ENCODE data around the gene SPI1.

Gene SPI1

GRCh38 chr11:47383071-47383470, 4.7 kb upstream of the SPI1 start:
- H3K79me2 ChIP-seq (ENCODE audit: insufficient read depth, low read depth) = no peaks in the 10 kb centered on the region
- H3K36me3 ChIP-seq (ENCODE audit: insufficient read depth) = no peaks in the 10 kb centered on the region
- TF ChIP-seq CTCF (conservative IDR thresholded peaks at IDR 0.05; ENCODE audit: low read depth, low read length) = no peak
- no peaks in the 10 kb centered on the region for H3K4me1 ChIP-seq (ENCODE audit: low read depth, poor library complexity, severe bottlenecking)
- no peaks in the 10 kb centered on the region for H4K20me1 ChIP-seq (ENCODE audit: insufficient read depth)
- no peak overlapping the region for H3K4me2 ChIP-seq
- H3K27me3 ChIP-seq (ENCODE audit: insufficient read depth, low read depth) = no peaks in the 10 kb centered on the region
- H3K9ac ChIP-seq = no peak overlapping the region
- H2AFZ ChIP-seq (ENCODE audit: low read depth) = no peak overlapping the region
- H3K4me3 ChIP-seq (IDR thresholded peaks at IDR 0.05; ENCODE audit: insufficient read depth, low read depth, low read length) = no peak overlapping the region
- H3K27ac ChIP-seq = no peak overlapping the region

GRCh38 chr11:47380078-47380477, 1.7 kb upstream of the SPI1 start:
- H4K20me1 ChIP-seq (ENCODE audit: insufficient read depth) = no peaks in the 10 kb centered on the region
- H3K4me1 ChIP-seq (ENCODE audit: low read depth, poor library complexity, severe bottlenecking) = no peaks in the 10 kb centered on the region
- H3K9ac ChIP-seq = no peak overlapping the region
- no peak overlapping the region for H3K4me2 ChIP-seq
- no peaks in the 10 kb centered on the region for H3K79me2 ChIP-seq (ENCODE audit: insufficient read depth, low read depth)
- no peaks in the 10 kb centered on the region for H3K36me3 ChIP-seq (ENCODE audit: insufficient read depth)
- no peaks in the 10 kb centered on the region for H3K27me3 ChIP-seq (ENCODE audit: insufficient read depth, low read depth)
- H2AFZ ChIP-seq (ENCODE audit: low read depth) = no peak overlapping the region
- no peak for TF ChIP-seq CTCF (conservative IDR thresholded peaks at IDR 0.05; ENCODE audit: low read depth, low read length)
- H3K27ac ChIP-seq = no peak overlapping the region
- no peak overlapping the region for H3K4me3 ChIP-seq (IDR thresholded peaks at IDR 0.05; ENCODE audit: insufficient read depth, low read depth, low read length)

GRCh38 chr11:47379317-47379716, 970 bp upstream of the SPI1 start:
- H3K4me3 ChIP-seq (IDR thresholded peaks at IDR 0.05; ENCODE audit: insufficient read depth, low read depth, low read length) = no peak overlapping the region
- TF ChIP-seq CTCF (conservative IDR thresholded peaks at IDR 0.05; ENCODE audit: low read depth, low read length) = no peak
- no peak overlapping the region for H2AFZ ChIP-seq (ENCODE audit: low read depth)
- H3K27ac ChIP-seq = no peak overlapping the region
- no peak overlapping the region for H3K4me2 ChIP-seq
- no peaks in the 10 kb centered on the region for H4K20me1 ChIP-seq (ENCODE audit: insufficient read depth)
- H3K9ac ChIP-seq = no peak overlapping the region
- no peaks in the 10 kb centered on the region for H3K27me3 ChIP-seq (ENCODE audit: insufficient read depth, low read depth)
- no peaks in the 10 kb centered on the region for H3K36me3 ChIP-seq (ENCODE audit: insufficient read depth)
- H3K79me2 ChIP-seq (ENCODE audit: insufficient read depth, low read depth) = no peaks in the 10 kb centered on the region
- H3K4me1 ChIP-seq (ENCODE audit: low read depth, poor library complexity, severe bottlenecking) = no peaks in the 10 kb centered on the region

- H2AFZ ChIP-seq (ENCODE audit: low read depth) = no peak overlapping the region
- no peak overlapping the region for H3K4me3 ChIP-seq (IDR thresholded peaks at IDR 0.05; ENCODE audit: insufficient read depth, low read depth, low read length)
- no peaks in the 10 kb centered on the region for H4K20me1 ChIP-seq (ENCODE audit: insufficient read depth)
- no peaks in the 10 kb centered on the region for H3K27me3 ChIP-seq (ENCODE audit: insufficient read depth, low read depth)
- peaks cover 4% of the 10 kb centered on the region for H3K4me1 ChIP-seq (ENCODE audit: low read depth, poor library complexity, severe bottlenecking)
- no peak overlapping the region for H3K27ac ChIP-seq
- no peaks in the 10 kb centered on the region for H3K36me3 ChIP-seq (ENCODE audit: insufficient read depth)
- H3K79me2 ChIP-seq (ENCODE audit: insufficient read depth, low read depth) = no peaks in the 10 kb centered on the region
- H3K9ac ChIP-seq = no peak overlapping the region
- no peak overlapping the region for H3K4me2 ChIP-seq
- no peak for TF ChIP-seq CTCF (conservative IDR thresholded peaks at IDR 0.05; ENCODE audit: low read depth, low read length)
These were observed 456 bp upstream of the SPI1 start for GRCh38 chr11:47378836-47379170.

GRCh38 chr11:47377571-47378009, 757 bp downstream of the SPI1 start:
- Histone ChIP-seq H3K4me3 (IDR thresholded peaks at IDR 0.05; ENCODE audit: insufficient read depth, low read depth, low read length) (no peak overlapping the region), H4K20me1 (ENCODE audit: insufficient read depth) (no peaks in the 10 kb centered on the region), H3K9ac (no peak overlapping the region), H3K27ac (no peak overlapping the region), H2AFZ (ENCODE audit: low read depth) (no peak overlapping the region), H3K79me2 (ENCODE audit: insufficient read depth, low read depth) (no peaks in the 10 kb centered on the region), H3K27me3 (ENCODE audit: insufficient read depth, low read depth) (no peaks in the 10 kb centered on the region), H3K4me2 (no peak overlapping the region), H3K36me3 (ENCODE audit: insufficient read depth) (no peaks in the 10 kb centered on the region), H3K4me1 (ENCODE audit: low read depth, poor library complexity, severe bottlenecking) (peaks cover 4% of the 10 kb centered on the region)
- TF ChIP-seq CTCF (conservative IDR thresholded peaks at IDR 0.05; ENCODE audit: low read depth, low read length) = no peak

Data from KMS-11 (cell line).